Measurements from ENCODE around the gene PGM1. TPM values are rescaled to one million over a fixed set of nuclear protein-coding genes. Genes with fewer than 3 reads are reported as not detected.

Gene PGM1
- total RNA-seq, 4 donors from 2014 or later = 49.4 to 73.9 (median 61.5) TPM

GRCh38 chr1:63683759-63684158 is 90.5 kb downstream of the PGM1 start:
- H3K36me3 ChIP-seq = no peaks in the 10 kb centered on the region
- no peaks in the 10 kb centered on the region for H3K4me1 ChIP-seq
- intact Hi-C loops (cut with DNase I) = no loop called here
- no peaks in the 10 kb centered on the region for H3K27me3 ChIP-seq
- TF ChIP-seq CTCF (IDR thresholded peaks at IDR 0.05) (no peak), EP300 (IDR thresholded peaks at IDR 0.05) (no peak), POLR2A (IDR thresholded peaks at IDR 0.05; ENCODE audit: low read depth) (no peak), POLR2AphosphoS5 (IDR thresholded peaks at IDR 0.05) (no peak)
- 95% methylated on average over 3 of the region's 3 CpGs for WGBS
- H3K9me3 ChIP-seq = no peaks in the 10 kb centered on the region
- DNase-seq (ENCODE audit: extremely low spot score) = no peak
- H3K4me3 ChIP-seq = no peak overlapping the region
- no peak overlapping the region for H3K27ac ChIP-seq (replicated peaks in 1 of 4)

- TF ChIP-seq POLR2A (IDR thresholded peaks at IDR 0.05; ENCODE audit: low read depth) = no peak
- TF ChIP-seq CTCF (IDR thresholded peaks at IDR 0.05) = no peak
- TF ChIP-seq POLR2AphosphoS5 (IDR thresholded peaks at IDR 0.05) = no peak
- TF ChIP-seq EP300 (IDR thresholded peaks at IDR 0.05) = no peak
- no peak overlapping the region for H3K27ac ChIP-seq (replicated peaks in 1 of 4)
- no peaks in the 10 kb centered on the region for H3K27me3 ChIP-seq
- DNase-seq (ENCODE audit: extremely low spot score) = no peak
- H3K36me3 ChIP-seq = no peaks in the 10 kb centered on the region
- peaks cover 0 to 5% (median 0%) of the 10 kb centered on the region in 4 donors for H3K4me1 ChIP-seq
- intact Hi-C loops (cut with DNase I) = no loop called here
- no peaks in the 10 kb centered on the region for H3K9me3 ChIP-seq
- no peak overlapping the region for H3K4me3 ChIP-seq
- WGBS = 100% methylated on average over 1 of the region's 1 CpG
These were observed 93.5 kb downstream of the PGM1 start for GRCh38 chr1:63686696-63687095.

GRCh38 chr1:63688302-63688890 is 95.2 kb downstream of the PGM1 start:
- 92% methylated on average over 6 of the region's 6 CpGs for WGBS
- Histone ChIP-seq H3K4me3 (no peak overlapping the region), H3K36me3 (no peaks in the 10 kb centered on the region), H3K9me3 (no peaks in the 10 kb centered on the region), H3K4me1 (peaks cover 0 to 15% (median 0%) of the 10 kb centered on the region in 4 donors), H3K27me3 (no peaks in the 10 kb centered on the region), H3K27ac (replicated peaks in 1 of 4) (no peak overlapping the region)
- intact Hi-C loops (cut with DNase I) = no loop called here
- DNase-seq (ENCODE audit: extremely low spot score) = no peak
- TF ChIP-seq CTCF (IDR thresholded peaks at IDR 0.05) (no peak), POLR2AphosphoS5 (IDR thresholded peaks at IDR 0.05) (no peak), EP300 (IDR thresholded peaks at IDR 0.05) (no peak), POLR2A (IDR thresholded peaks at IDR 0.05; ENCODE audit: low read depth) (no peak)

- intact Hi-C loops (cut with DNase I) = loop anchor here (5.0 to 10.0 kb wide), 3 partner anchors 84 to 551 kb away; partner anchors contain the start of gene ROR1
- peak overlapping the region in 2 of 4 donors; percentile 19 to 20 for H3K27ac ChIP-seq (replicated peaks in 1 of 4)
These were observed 97.9 kb downstream of the PGM1 start for GRCh38 chr1:63690966-63691700.

GRCh38 chr1:63691701-63692425 is 98.7 kb downstream of the PGM1 start:
- intact Hi-C loops (cut with DNase I) = loop anchor here (5.0 to 10.0 kb wide), 3 partner anchors 83 to 550 kb away; partner anchors contain the start of gene ROR1
- Histone ChIP-seq H3K36me3 (no peaks in the 10 kb centered on the region), H3K9me3 (no peaks in the 10 kb centered on the region), H3K4me3 (no peak overlapping the region), H3K27ac (replicated peaks in 1 of 4) (peak overlapping the region; percentile 19 to 44 (median 22)), H3K27me3 (no peaks in the 10 kb centered on the region), H3K4me1 (peaks cover 5 to 21% (median 7%) of the 10 kb centered on the region in 4 donors)
- WGBS = 8% methylated on average over 6 of the region's 6 CpGs
- TF ChIP-seq EP300 (IDR thresholded peaks at IDR 0.05) (no peak), POLR2A (IDR thresholded peaks at IDR 0.05; ENCODE audit: low read depth) (no peak), CTCF (IDR thresholded peaks at IDR 0.05) (peak; percentile 69 to 73 (median 72)), POLR2AphosphoS5 (IDR thresholded peaks at IDR 0.05) (peak; percentile 24 to 34)
- no peak for DNase-seq (ENCODE audit: extremely low spot score)

More at GRCh38 chr1:63690966-63691700, 97.9 kb downstream of the PGM1 start:
- no peak for TF ChIP-seq EP300 (IDR thresholded peaks at IDR 0.05)
- no peak for TF ChIP-seq POLR2A (IDR thresholded peaks at IDR 0.05; ENCODE audit: low read depth)
- TF ChIP-seq POLR2AphosphoS5 (IDR thresholded peaks at IDR 0.05) = no peak
- no peak for DNase-seq (ENCODE audit: extremely low spot score)
- H3K36me3 ChIP-seq = no peaks in the 10 kb centered on the region
- no peak overlapping the region for H3K4me3 ChIP-seq
- no peaks in the 10 kb centered on the region for H3K27me3 ChIP-seq
- H3K4me1 ChIP-seq = peaks cover 5 to 21% (median 7%) of the 10 kb centered on the region in 4 donors
- H3K9me3 ChIP-seq = no peaks in the 10 kb centered on the region
- 84% methylated on average over 6 of the region's 6 CpGs for WGBS
